MCF 10A (cell line): ENCODE data around the gene PHAF1. TPM values are rescaled to one million over a fixed set of nuclear protein-coding genes. Genes with fewer than 3 reads are reported as not detected.
A peak's percentile ranks its signal among the peaks of the same experiment; 100 is the strongest.

Experiments
- BruUV-seq: library from RNA; stranded (reverse); fragments of 400-500 nt; replicated peaks from 2 replicates; lab custom pipeline; 2021; lab: Mats Ljungman, UMichigan
- CTCF ChIA-PET: fragments of 300-600 bp; sonication (Branson Sonifier 250); formaldehyde crosslinking; extraction: SDS; loops from one replicate; lab custom pipeline; 2021; ENCODE audit warnings: antibody characterized with exemption, inconsistent platforms; lab: Yijun Ruan, JAX
- POLR2A ChIA-PET: fragments of 300-600, 350-650 bp; sonication (Branson Sonifier 250); formaldehyde crosslinking; extraction: SDS; loops from one replicate; lab custom pipeline; 2020; ENCODE audit warnings: antibody characterized with exemption, inconsistent platforms; lab: Yijun Ruan, JAX
- DNase-seq: peaks from one replicate; pipeline ENCODE4 v3.0.0-alpha.2; 2018; ENCODE audit not compliant: unreplicated experiment
- H3K27ac Mint-ChIP-seq: one replicate; pipeline ENCODE4 v1.8.0; 2022; ENCODE audit warnings: mild to moderate bottlenecking, low read depth, mixed read lengths; ENCODE audit not compliant: unreplicated experiment
- H3K27me3 Mint-ChIP-seq: one replicate; pipeline ENCODE4 v1.8.0; 2022; ENCODE audit warnings: mixed read lengths; ENCODE audit not compliant: insufficient read depth, unreplicated experiment
- H3K36me3 Mint-ChIP-seq: one replicate; pipeline ENCODE4 v1.8.0; 2022; ENCODE audit warnings: mild to moderate bottlenecking, moderate library complexity, mixed read lengths; ENCODE audit not compliant: insufficient read depth, unreplicated experiment
- H3K4me1 Mint-ChIP-seq: one replicate; pipeline ENCODE4 v1.8.0; 2022; ENCODE audit warnings: mixed read lengths; ENCODE audit not compliant: insufficient read depth, unreplicated experiment
- H3K4me3 Mint-ChIP-seq: one replicate; pipeline ENCODE4 v1.8.0; 2022; ENCODE audit warnings: mild to moderate bottlenecking, moderate library complexity, mixed read lengths; ENCODE audit not compliant: unreplicated experiment
- H3K9me3 Mint-ChIP-seq: one replicate; pipeline ENCODE4 v1.8.0; 2022; ENCODE audit warnings: mixed read lengths; ENCODE audit not compliant: unreplicated experiment
- CTCF ChIP-seq: fragments of 200-600 bp; IDR thresholded peaks from one replicate; pipeline ENCODE4 v1.8.0; 2022; ENCODE audit warnings: antibody characterized with exemption, mild to moderate bottlenecking; ENCODE audit not compliant: unreplicated experiment
- intact Hi-C: fragments of 100-400 bp; cut with micrococcal nuclease; formaldehyde crosslinking; loops from 2 replicates; pipeline ENCODE4 v1.14.1; 2022
- total RNA-seq: library from RNA; stranded (reverse); gene quantifications from 2 replicates; pipeline ENCODE4 v1.2.3, GENCODE V29; 2022

Gene PHAF1
- total RNA-seq, 1 experiment from 2014 or later = 14.5 TPM

GRCh38 chr16:67170168-67170948, 60.6 kb downstream of the PHAF1 start, which contains the start of gene NOL3:
NOL3 (plus strand) TSS chr16:67170538.
- CTCF ChIA-PET = interaction anchor here (0.7 to 1.4 kb wide), 5 partner anchors 11 to 208 kb away, joined by 3 to 4 read pairs (median 3); partner anchors contain the start of genes FBXL8, TMEM208 and TRADD
- no peak for TF ChIP-seq CTCF
- Mint-ChIP-seq H3K9me3 (no peaks in the 10 kb centered on the region), H3K27ac (peak within 1 kb of the TSS; percentile 90), H3K36me3 (peaks cover 11% of the 10 kb centered on the region), H3K27me3 (no peaks in the 10 kb centered on the region), H3K4me3 (peak within 1 kb of the TSS; percentile 83), H3K4me1 (peaks cover 34% of the 10 kb centered on the region)
- intact Hi-C loops = loop anchor here (1.0 kb wide), 1 partner anchor 9 kb away; no protein-coding TSS in a partner anchor
- DNase-seq = peak; percentile 77
- POLR2A ChIA-PET = interaction anchor here (0.7 to 2.8 kb wide), 15 partner anchors 8 to 1067 kb away, joined by 3 to 51 read pairs (median 4); partner anchors contain the start of genes ELMO3, FBXL8, MATCAP1 and PDP2
- no TSS peak for BruUV-seq

DNA sequence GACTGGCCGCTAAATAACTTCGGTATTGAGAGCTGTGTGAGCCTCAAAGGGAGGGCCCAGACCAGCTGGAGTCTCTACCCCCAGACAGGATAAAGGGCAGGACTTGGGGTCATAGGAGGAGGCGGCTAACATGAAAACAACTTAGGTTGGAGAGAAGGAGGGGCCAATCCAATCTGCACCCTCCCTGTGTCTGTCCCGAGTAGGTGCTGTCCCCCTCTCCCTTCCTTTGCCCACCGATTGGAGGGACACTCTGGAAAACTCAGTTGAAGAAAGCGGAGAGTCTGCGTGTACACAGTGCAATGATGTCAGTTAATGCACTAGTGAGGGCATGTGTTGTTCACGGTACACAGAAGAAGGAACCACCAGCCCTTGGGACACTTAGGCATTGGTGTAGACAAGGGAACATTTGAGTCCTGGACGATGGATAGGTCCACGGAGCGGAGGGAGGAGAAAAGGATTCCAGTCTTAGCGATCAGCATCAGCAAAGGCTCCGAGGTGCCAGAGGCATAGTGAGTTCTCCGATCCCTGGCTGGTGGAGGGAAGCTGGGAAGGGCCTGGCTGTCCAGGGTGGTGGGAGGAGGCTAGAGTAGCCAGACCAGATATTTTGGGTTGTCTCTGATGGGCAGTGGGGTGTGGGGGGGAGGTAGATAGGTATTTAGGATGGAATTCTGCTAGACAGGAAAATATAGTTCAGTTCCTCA, 61.4 kb downstream of the PHAF1 start:
- no peak for DNase-seq
- Mint-ChIP-seq H3K36me3 (peaks cover 17% of the 10 kb centered on the region), H3K4me1 (peaks cover 41% of the 10 kb centered on the region), H3K4me3 (peak overlapping the region; percentile 83), H3K9me3 (no peaks in the 10 kb centered on the region), H3K27ac (peak overlapping the region; percentile 90), H3K27me3 (no peaks in the 10 kb centered on the region)
- no peak for TF ChIP-seq CTCF
- POLR2A ChIA-PET = interaction anchor here (0.9 to 2.8 kb wide), 9 partner anchors 11 to 290 kb away, joined by 3 to 51 read pairs (median 5); partner anchors contain the start of genes ELMO3, FBXL8, MATCAP1 and PDP2
- TSS peak; percentile 44 for BruUV-seq
- intact Hi-C loops = loop anchor here (1.0 kb wide), 1 partner anchor 10 kb away; no protein-coding TSS in a partner anchor
- CTCF ChIA-PET = interaction anchor here (1.0 kb wide), 1 partner anchor 12 kb away, joined by 4 read pairs; the partner anchor contains the start of genes FBXL8 and TRADD

GRCh38 chr16:67173323-67173722, 63.6 kb downstream of the PHAF1 start:
- no TSS peak for BruUV-seq
- DNase-seq = no peak
- TF ChIP-seq CTCF = no peak
- intact Hi-C loops = no loop called here
- Mint-ChIP-seq H3K27ac (peak overlapping the region; percentile 79), H3K36me3 (peaks cover 23% of the 10 kb centered on the region), H3K9me3 (no peaks in the 10 kb centered on the region), H3K4me1 (peaks cover 55% of the 10 kb centered on the region), H3K27me3 (no peaks in the 10 kb centered on the region), H3K4me3 (peak overlapping the region; percentile 81)
- POLR2A ChIA-PET = interaction anchor here (0.6 to 6.5 kb wide), 15 partner anchors 11 to 391 kb away, joined by 3 to 94 read pairs (median 7); partner anchors contain the start of genes EXOC3L1, FBXL8, FHOD1 and MATCAP1
- CTCF ChIA-PET = interaction anchor here (0.6 to 2.2 kb wide), 14 partner anchors 9 to 372 kb away, joined by 3 to 9 read pairs (median 4); partner anchors contain the start of genes FBXL8, TERB1, TMEM208 and TRADD
